NT2/D1 (cell line): ENCODE data around the gene HACD2.

Source experiments
- YY1 ChIP-seq: IDR thresholded peaks from 2 replicates; pipeline ENCODE4 v1.6.1; 2011; ENCODE audit not compliant: insufficient read length, insufficient read depth
- ZNF274 ChIP-seq: IDR thresholded peaks from 2 replicates; pipeline ENCODE4 v1.6.1; 2011; ENCODE audit warnings: mild to moderate bottlenecking, low read depth, low read length

- TF ChIP-seq YY1 (no peak), ZNF274 (no peak)
Observed at GRCh38 chr3:123479891-123480290, 105.0 kb downstream of the HACD2 start.
